HL-60 (cell line): Measurements from ENCODE around the gene CPN2.

Experiments
- SPI1 ChIP-seq: IDR thresholded peaks from 2 replicates; pipeline ENCODE4 v1.6.1; 2012; ENCODE audit warnings: low read depth, mild to moderate bottlenecking, borderline replicate concordance
- TF ChIP-seq, protein P1 (sequence below): IDR thresholded peaks from one replicate; pipeline ENCODE4 v1.5.1; 2011; ENCODE audit warnings: low read length, control low read depth, inconsistent platforms; ENCODE audit not compliant: insufficient read depth

DNA sequence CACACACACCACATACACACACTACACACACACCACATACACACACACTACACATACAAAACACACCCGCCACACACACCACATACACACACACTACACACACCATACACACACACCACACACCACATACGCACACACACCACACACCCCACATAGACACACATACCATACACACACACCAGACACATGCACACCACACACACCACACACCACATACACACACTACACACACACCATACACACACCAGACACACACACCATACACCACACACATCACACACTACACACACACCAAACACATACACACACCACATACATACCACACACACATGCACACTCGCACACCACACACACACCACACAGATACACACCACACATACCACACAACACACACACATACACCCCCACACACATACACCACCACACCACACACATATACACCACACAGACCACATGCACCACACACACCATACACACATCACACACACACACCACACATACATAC, 26.3 kb downstream of the CPN2 start:
- TF ChIP-seq, protein P1, sequence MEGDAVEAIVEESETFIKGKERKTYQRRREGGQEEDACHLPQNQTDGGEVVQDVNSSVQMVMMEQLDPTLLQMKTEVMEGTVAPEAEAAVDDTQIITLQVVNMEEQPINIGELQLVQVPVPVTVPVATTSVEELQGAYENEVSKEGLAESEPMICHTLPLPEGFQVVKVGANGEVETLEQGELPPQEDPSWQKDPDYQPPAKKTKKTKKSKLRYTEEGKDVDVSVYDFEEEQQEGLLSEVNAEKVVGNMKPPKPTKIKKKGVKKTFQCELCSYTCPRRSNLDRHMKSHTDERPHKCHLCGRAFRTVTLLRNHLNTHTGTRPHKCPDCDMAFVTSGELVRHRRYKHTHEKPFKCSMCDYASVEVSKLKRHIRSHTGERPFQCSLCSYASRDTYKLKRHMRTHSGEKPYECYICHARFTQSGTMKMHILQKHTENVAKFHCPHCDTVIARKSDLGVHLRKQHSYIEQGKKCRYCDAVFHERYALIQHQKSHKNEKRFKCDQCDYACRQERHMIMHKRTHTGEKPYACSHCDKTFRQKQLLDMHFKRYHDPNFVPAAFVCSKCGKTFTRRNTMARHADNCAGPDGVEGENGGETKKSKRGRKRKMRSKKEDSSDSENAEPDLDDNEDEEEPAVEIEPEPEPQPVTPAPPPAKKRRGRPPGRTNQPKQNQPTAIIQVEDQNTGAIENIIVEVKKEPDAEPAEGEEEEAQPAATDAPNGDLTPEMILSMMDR, result no peak
- TF ChIP-seq SPI1, result no peak
